Stimulated activated CD4-positive, alpha-beta T cell treated with anti-CD3 and anti-CD28 coated beads, TNF-alpha, amount 100 ng/mL, for 48 hours (primary cell): Measurements from ENCODE around the gene HCRT.

Source experiments
- DNase-seq, 3 donors: peaks; one replicate each; pipeline ENCODE4 v3.0.0-alpha.2; 2020; ENCODE audit warnings: low read depth in 3 of 3

HCRT gene

GRCh38 chr17:42138749-42139492 is 46.3 kb downstream of the HCRT start:
- no peak for DNase-seq

- DNase-seq, result no peak
Observed at GRCh38 chr17:42136654-42137051, 48.6 kb downstream of the HCRT start.

GRCh38 chr17:42135664-42136653 is 49.3 kb downstream of the HCRT start:
- no peak for DNase-seq

- no peak for DNase-seq
Observed at GRCh38 chr17:42135151-42135550, 50.1 kb downstream of the HCRT start.
